H1 (cell line): Measurements from ENCODE around the gene CASZ1. TPM values are rescaled to one million over a fixed set of nuclear protein-coding genes. Genes with fewer than 3 reads are reported as not detected.
A peak's percentile ranks its signal among the peaks of the same experiment; 100 is the strongest.

ENCODE experiments used
- CTCF ChIA-PET: fragments of 300-600 bp; sonication (Branson Sonifier 250); formaldehyde crosslinking; loops from one replicate; lab custom pipeline; 2021; ENCODE audit not compliant: partially characterized antibody; lab: Charles Lee
- POLR2A ChIA-PET: fragments of 300-600 bp; sonication (Branson Sonifier 250); formaldehyde crosslinking; loops from one replicate; lab custom pipeline; 2021; ENCODE audit warnings: inconsistent platforms; ENCODE audit not compliant: partially characterized antibody; lab: Charles Lee
- DNase-seq, 2 experiments: peaks; one replicate each; pipeline versions ENCODE4 v3.0.0 to v3.0.0-alpha.2; 2010 to 2022; ENCODE audit warnings: low spot score in 2 of 2, low read depth in 1 of 2, mixed read lengths in 1 of 2
- FAIRE-seq: peaks from 2 replicates; lab custom pipeline; 2011; peaks lifted over from hg19 to GRCh38; lab: Jason Lieb, UNC
- H2AFZ ChIP-seq: 2 replicates; pipeline ENCODE4 v1.8.1; 2012; ENCODE audit warnings: low read length, inconsistent platforms
- H2AK5ac ChIP-seq: 2 replicates; pipeline ENCODE4 v1.6.1; 2013; ENCODE audit warnings: low read depth, low read length
- H2BK120ac ChIP-seq: replicated peaks from 2 replicates; pipeline ENCODE3; 2013; ENCODE audit warnings: low read depth, low read length, inconsistent platforms
- H2BK12ac ChIP-seq: 2 replicates; pipeline ENCODE4 v1.6.1; 2013; ENCODE audit warnings: low read depth, low read length
- H2BK15ac ChIP-seq: 2 replicates; pipeline ENCODE4 v1.6.1; 2013; ENCODE audit warnings: low read length
- H2BK20ac ChIP-seq: 2 replicates; pipeline ENCODE4 v1.6.1; 2013; ENCODE audit warnings: low read length
- H2BK5ac ChIP-seq: 2 replicates; pipeline ENCODE4 v1.6.1; 2013; ENCODE audit warnings: low read depth, low read length
- H3K14ac ChIP-seq: 2 replicates; pipeline ENCODE4 v1.6.1; 2013; ENCODE audit warnings: inconsistent platforms; ENCODE audit not compliant: insufficient read length
- H3K18ac ChIP-seq: 2 replicates; pipeline ENCODE4 v1.6.1; 2013; ENCODE audit warnings: low read length; ENCODE audit errors: extremely low read depth
- H3K23ac ChIP-seq: 2 replicates; pipeline ENCODE4 v1.6.1; 2013; ENCODE audit warnings: inconsistent platforms; ENCODE audit not compliant: insufficient read length
- H3K23me2 ChIP-seq: 2 replicates; pipeline ENCODE4 v1.6.1; 2013; ENCODE audit warnings: low read depth, low read length
- H3K27ac ChIP-seq: 2 replicates; pipeline ENCODE4 v1.6.1; 2011; ENCODE audit warnings: low read depth, low read length, inconsistent platforms
- H3K27me3 ChIP-seq, 4 experiments: replicated peaks in 1 of 4; 1 replicate in 1 of 4; 2 replicates in 3 of 4; pipeline versions ENCODE4 v1.6.1 to v1.8.1; 2011 to 2013; ENCODE audit warnings: low read length in 3 of 4, mild to moderate bottlenecking in 3 of 4, inconsistent platforms in 2 of 4, mixed read lengths in 2 of 4, moderate library complexity in 1 of 4; ENCODE audit not compliant: control insufficient read depth in 3 of 4, insufficient read depth in 3 of 4; ENCODE audit errors: extremely low read depth in 1 of 4
- H3K36me3 ChIP-seq, 4 experiments: 2 replicates each; pipeline versions ENCODE4 v1.6.1 to v1.8.1; 2011 to 2013; ENCODE audit warnings: mild to moderate bottlenecking in 4 of 4, low read length in 3 of 4, moderate library complexity in 2 of 4, control low read depth in 1 of 4, inconsistent platforms in 1 of 4; ENCODE audit not compliant: insufficient read depth in 4 of 4, control insufficient read depth in 2 of 4
- H3K4ac ChIP-seq: replicated peaks from 2 replicates; pipeline ENCODE3; 2013; ENCODE audit warnings: low read length, low read depth, mixed read lengths, inconsistent platforms; ENCODE audit not compliant: insufficient read length
- H3K4me1 ChIP-seq, 4 experiments: replicated peaks in 1 of 4; 1 replicate in 1 of 4; 2 replicates in 3 of 4; pipeline versions ENCODE4 v1.6.1 to v1.8.1; 2011 to 2013; ENCODE audit warnings: low read length in 3 of 4, inconsistent platforms in 2 of 4, mixed read lengths in 1 of 4; ENCODE audit not compliant: insufficient read depth in 4 of 4, control insufficient read depth in 3 of 4
- H3K4me2 ChIP-seq, 2 experiments: 2 replicates each; pipeline versions ENCODE4 v1.6.1 to v1.8.1; 2011 to 2013; ENCODE audit warnings: low read depth in 2 of 2, low read length in 2 of 2, control low read depth in 1 of 2, inconsistent platforms in 1 of 2, mild to moderate bottlenecking in 1 of 2; ENCODE audit not compliant: insufficient read depth in 1 of 2
- H3K4me3 ChIP-seq, 4 experiments: fragments of 200-600, 300-600 bp in 1 of 4; sonication (generic), shearing (Covaris generic), sonication (Bioruptor Twin) in 1 of 4; 2 replicates each; pipeline versions ENCODE4 v1.5.1 to v1.8.1; 2011 to 2016; ENCODE audit warnings: low read length in 4 of 4, low read depth in 3 of 4, control low read depth in 2 of 4, inconsistent platforms in 2 of 4, mild to moderate bottlenecking in 2 of 4, mixed read lengths in 1 of 4, moderate library complexity in 1 of 4; ENCODE audit not compliant: insufficient read depth in 2 of 4; ENCODE audit errors: extremely low read depth in 1 of 4
- H3K56ac ChIP-seq: replicated peaks from 2 replicates; pipeline ENCODE3; 2013; ENCODE audit warnings: low read depth, mild to moderate bottlenecking, mixed read lengths, low read length, inconsistent platforms; ENCODE audit not compliant: insufficient read length
- H3K79me1 ChIP-seq: 2 replicates; pipeline ENCODE4 v1.6.1; 2013; ENCODE audit warnings: low read depth, low read length, control low read depth
- H3K79me2 ChIP-seq, 2 experiments: 2 replicates each; pipeline versions ENCODE4 v1.6.1 to v1.8.1; 2012 to 2013; ENCODE audit warnings: low read length in 2 of 2, mild to moderate bottlenecking in 2 of 2, inconsistent platforms in 1 of 2; ENCODE audit not compliant: insufficient read depth in 2 of 2, control insufficient read depth in 1 of 2
- H3K9ac ChIP-seq, 4 experiments: replicated peaks in 1 of 4; 1 replicate in 1 of 4; 2 replicates in 3 of 4; pipeline versions ENCODE4 v1.6.1 to v1.8.1; 2011 to 2013; ENCODE audit warnings: low read depth in 3 of 4, low read length in 3 of 4, control low read depth in 2 of 4, mild to moderate bottlenecking in 2 of 4, moderate library complexity in 2 of 4, inconsistent platforms in 1 of 4; ENCODE audit errors: extremely low read depth in 1 of 4
- H3K9me3 ChIP-seq, 2 experiments: 2 replicates each; pipeline versions ENCODE4 v1.6.1 to v1.8.1; 2012 to 2013; ENCODE audit warnings: mild to moderate bottlenecking in 2 of 2, moderate library complexity in 2 of 2, control low read depth in 1 of 2, inconsistent platforms in 1 of 2, low read depth in 1 of 2, low read length in 1 of 2, mixed read lengths in 1 of 2; ENCODE audit not compliant: insufficient read depth in 2 of 2
- H4K20me1 ChIP-seq, 2 experiments: replicated peaks in 1 of 2; 2 replicates each; pipeline versions ENCODE3 to v1.8.1; 2011 to 2013; ENCODE audit warnings: inconsistent platforms in 2 of 2, low read length in 2 of 2, mild to moderate bottlenecking in 1 of 2; ENCODE audit not compliant: insufficient read depth in 2 of 2, control insufficient read depth in 1 of 2
- H4K5ac ChIP-seq: 2 replicates; pipeline ENCODE4 v1.6.1; 2013; ENCODE audit warnings: low read length, low read depth, mixed read lengths, inconsistent platforms; ENCODE audit not compliant: insufficient read length
- H4K8ac ChIP-seq: 2 replicates; pipeline ENCODE4 v1.8.0; 2013; ENCODE audit warnings: mild to moderate bottlenecking, moderate library complexity, low read length, inconsistent platforms; ENCODE audit not compliant: insufficient read depth; ENCODE audit errors: extremely low read depth
- H4K91ac ChIP-seq: replicated peaks from 2 replicates; pipeline ENCODE3; 2013; ENCODE audit warnings: low read length, mixed read lengths, inconsistent platforms; ENCODE audit not compliant: insufficient read length
- TAF7 ChIP-seq: optimal IDR thresholded peaks from 2 replicates; pipeline ENCODE3; 2011; ENCODE audit warnings: low read depth, mild to moderate bottlenecking, inconsistent platforms, low read length, moderate library complexity, borderline replicate concordance
- WGBS, 2 experiments: shearing (Covaris generic) in 1 of 2; methylation state at CpG; one replicate each; pipeline versions ENCODE4 v1.1.6 to v1.1.7; 2013 to 2015; ENCODE audit warnings: low lambda C conversion rate in 2 of 2, mixed read lengths in 2 of 2, inconsistent platforms in 1 of 2, low coverage in 1 of 2, missing lambda C conversion rate in 1 of 2; ENCODE audit not compliant: insufficient replicate concordance in 2 of 2, insufficient coverage in 1 of 2, insufficient read length in 1 of 2; ENCODE audit errors: extremely low coverage in 1 of 2, missing lambda C conversion rate in 1 of 2; 5-methylcytosine and 5-hydroxymethylcytosine counted together
- polyA plus RNA-seq, 7 experiments: library from polyadenylated mRNA; depleted of rRNA in 3 of 7; stranded (reverse) in 5 of 7; unstranded in 2 of 7; fragments of >200 nt in 5 of 7; fragments of 200-250 nt in 2 of 7; gene quantifications; 1 replicate in 5 of 7; 2 replicates in 1 of 7; 4 replicates in 1 of 7; pipeline versions ENCODE4 v1.2.1 to v1.2.3, GENCODE V29; 2011 to 2013; ENCODE audit warnings: missing spikeins in 2 of 7, mixed read lengths in 2 of 7
- total RNA-seq: library from RNA; stranded (reverse); fragmentation: NEBNext Ultra II Directional; extraction: Animal tissue kit (Norgen Biotek cat#: 25700); gene quantifications from 2 replicates; pipeline ENCODE4 v1.2.1, GENCODE V29; 2021

The CASZ1 gene
- total and polyA plus RNA-seq, 2 of the 8 experiments (the other 6 are each of a cell fraction or from before 2014, with no cell fraction given), result 4.4 to 7.7 TPM

GRCh38 chr1:10717296-10718082, 79.0 kb downstream of the CASZ1 start:
- H3K4me2 ChIP-seq, result no peak overlapping the region
- CTCF ChIA-PET, result interaction anchor here (0.6 to 1.0 kb wide), 3 partner anchors 11 to 192 kb away, joined by 3 read pairs; no protein-coding TSS in a partner anchor
- peaks cover 0 to 31% (median 20%) of the 10 kb centered on the region in 4 experiments; a peak in 6 of 7 replicates for H3K4me1 ChIP-seq
- WGBS, 2 experiments, result 84% methylated on average over 21 of the region's 22 CpGs; no CpG with 5 or more reads in 1 of the 2 experiments
- H3K27ac ChIP-seq, result no peak overlapping the region
- no peak overlapping the region for H3K23ac ChIP-seq
- TF ChIP-seq TAF7, result no peak
- no peaks in the 10 kb centered on the region for H3K9me3 ChIP-seq
- no peak overlapping the region for H3K14ac ChIP-seq
- no peak overlapping the region for H2AFZ ChIP-seq
- H4K5ac ChIP-seq, result no peak overlapping the region
- H3K4ac ChIP-seq, result no peak overlapping the region
- H3K79me2 ChIP-seq, result no peaks in the 10 kb centered on the region
- no peak overlapping the region for H4K8ac ChIP-seq
- no peak overlapping the region for H2AK5ac ChIP-seq
- H2BK12ac ChIP-seq, result no peak overlapping the region
- peaks cover 6% of the 10 kb centered on the region; the same call in 1 of the 2 replicates for H3K23me2 ChIP-seq
- no peak overlapping the region for H3K4me3 ChIP-seq
- H3K56ac ChIP-seq, result no peak overlapping the region
- no peaks in the 10 kb centered on the region; a peak in 2 of 7 replicates for H3K27me3 ChIP-seq
- POLR2A ChIA-PET, result interaction anchor here (0.6 to 1.4 kb wide), 2 partner anchors 10 to 67 kb away, joined by 3 to 4 read pairs; no protein-coding TSS in a partner anchor
- H4K91ac ChIP-seq, result no peak overlapping the region
- no peaks in the 10 kb centered on the region for H3K79me1 ChIP-seq
- DNase-seq (no peak), FAIRE-seq (no peak)
- H3K18ac ChIP-seq, result no peak overlapping the region; the same call in 1 of the 2 replicates
- H2BK15ac ChIP-seq, result 0 out of 2 replicates have a peak overlapping the region, but pooled peaks have one; percentile 46
- H2BK5ac ChIP-seq, result no peak overlapping the region
- no peak overlapping the region for H2BK120ac ChIP-seq
- H4K20me1 ChIP-seq, result peaks cover 0 to 2% of the 10 kb centered on the region in 2 experiments
- no peak overlapping the region; a peak in 1 of 7 replicates for H3K9ac ChIP-seq
- no peaks in the 10 kb centered on the region for H3K36me3 ChIP-seq
- no peak overlapping the region for H2BK20ac ChIP-seq
